Skeletal muscle satellite cell (primary cell): ENCODE data around the gene CPZ.
"Not testable (repeated sequence)": the region's sequence is repeated elsewhere in the genome, so short reads cannot be mapped to it uniquely, and the experiment has no call there.

Experiments
- H3K27me3 ChIP-seq: 2 replicates; pipeline ENCODE4 v1.7.0; 2013; ENCODE audit warnings: low read length; ENCODE audit not compliant: control insufficient read depth, insufficient read depth
- H3K36me3 ChIP-seq: 2 replicates; pipeline ENCODE4 v1.7.0; 2013; ENCODE audit warnings: mild to moderate bottlenecking, control low read depth, low read length; ENCODE audit not compliant: insufficient read depth
- H3K4me1 ChIP-seq: 2 replicates; pipeline ENCODE4 v1.7.0; 2013; ENCODE audit warnings: low read length; ENCODE audit not compliant: control insufficient read depth, insufficient read depth
- H3K4me2 ChIP-seq: 2 replicates; pipeline ENCODE4 v1.7.0; 2013; ENCODE audit warnings: mild to moderate bottlenecking, low read length
- H3K4me3 ChIP-seq: 2 replicates; pipeline ENCODE4 v1.7.0; 2013; ENCODE audit warnings: low read length
- H3K9ac ChIP-seq: 2 replicates; pipeline ENCODE4 v1.7.0; 2013; ENCODE audit warnings: mild to moderate bottlenecking, low read depth, low read length, moderate library complexity
- H3K9me3 ChIP-seq: replicated peaks from 2 replicates; pipeline ENCODE4 v1.7.0; 2013; ENCODE audit warnings: mild to moderate bottlenecking, control low read depth, low read length

The CPZ gene

DNA sequence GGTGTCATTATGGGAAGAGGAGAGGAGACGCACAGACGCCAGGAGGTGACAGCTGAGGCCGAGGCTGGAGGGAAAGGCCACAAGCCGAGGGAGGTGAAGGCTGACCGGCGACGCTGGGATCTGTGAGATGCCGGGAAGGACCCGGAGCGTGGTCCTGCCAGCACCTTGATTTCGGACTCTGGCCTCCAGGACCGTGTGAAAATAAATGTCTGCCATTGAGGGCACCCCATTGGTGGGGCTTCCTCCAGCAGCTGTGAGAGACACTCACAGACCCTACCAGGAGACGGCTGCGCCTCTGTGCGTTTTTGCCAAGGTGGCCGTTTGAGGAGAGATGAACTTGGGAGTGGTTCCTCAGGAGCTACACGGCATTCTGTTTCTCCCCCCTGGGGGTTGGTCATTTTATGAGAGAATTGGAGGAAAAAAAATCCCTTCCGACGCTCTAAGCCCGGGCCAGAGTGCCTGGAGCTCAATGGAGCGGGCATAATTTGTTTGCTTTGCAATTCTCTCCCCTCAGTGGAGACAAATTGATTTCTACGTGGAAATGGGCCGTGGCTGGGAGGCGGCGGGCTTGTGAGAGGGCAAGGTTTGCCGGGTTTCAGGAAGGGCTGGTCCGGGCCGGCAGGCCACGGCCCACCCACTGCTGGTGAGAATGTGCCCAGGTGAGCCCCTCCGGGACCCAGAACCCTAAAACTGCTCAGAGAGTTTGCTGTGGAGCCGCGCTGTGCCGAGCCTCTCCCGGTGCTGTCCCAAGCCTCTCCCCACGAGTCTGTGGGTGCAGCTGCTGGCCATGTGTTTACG lies 53.9 kb downstream of the CPZ start:
- peaks cover 16% of the 10 kb centered on the region for H3K27me3 ChIP-seq
- no peak overlapping the region for H3K4me3 ChIP-seq
- H3K9me3 ChIP-seq = no peaks in the 10 kb centered on the region
- no peak overlapping the region for H3K9ac ChIP-seq
- no peaks in the 10 kb centered on the region for H3K36me3 ChIP-seq
- H3K4me1 ChIP-seq = no peaks in the 10 kb centered on the region
- H3K4me2 ChIP-seq = no peak overlapping the region

- Histone ChIP-seq H3K4me1 (no peaks in the 10 kb centered on the region), H3K27me3 (peaks cover 16% of the 10 kb centered on the region), H3K4me3 (no peak overlapping the region), H3K36me3 (no peaks in the 10 kb centered on the region), H3K4me2 (no peak overlapping the region), H3K9ac (no peak overlapping the region), H3K9me3 (no peaks in the 10 kb centered on the region)
Observed at GRCh38 chr4:8647094-8647570, 54.6 kb downstream of the CPZ start.

DNA sequence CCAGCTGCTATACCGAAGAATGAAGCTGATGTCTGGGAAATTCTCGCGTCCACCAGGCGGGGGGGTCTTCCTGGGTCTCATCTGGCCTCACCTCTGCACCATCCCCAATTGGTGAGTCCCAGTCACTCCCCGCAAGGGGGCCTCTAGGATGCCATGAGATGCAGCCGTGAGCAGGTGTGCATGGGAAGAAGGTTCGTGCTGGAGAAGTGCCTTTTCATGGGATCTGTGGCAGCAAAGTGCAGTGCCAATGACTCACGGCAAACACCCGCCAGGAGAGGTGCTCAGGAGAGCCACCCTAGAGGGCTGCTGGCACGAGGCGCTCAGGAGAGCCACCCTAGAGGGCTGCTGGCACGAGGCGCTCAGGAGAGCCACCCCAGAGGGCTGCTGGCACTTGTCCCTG lies 55.1 kb downstream of the CPZ start:
- no peak overlapping the region for H3K4me2 ChIP-seq
- H3K36me3 ChIP-seq = no peaks in the 10 kb centered on the region
- no peaks in the 10 kb centered on the region for H3K4me1 ChIP-seq
- no peak overlapping the region for H3K9ac ChIP-seq
- no peaks in the 10 kb centered on the region for H3K9me3 ChIP-seq
- H3K27me3 ChIP-seq = peaks cover 16% of the 10 kb centered on the region
- H3K4me3 ChIP-seq = no peak overlapping the region

DNA sequence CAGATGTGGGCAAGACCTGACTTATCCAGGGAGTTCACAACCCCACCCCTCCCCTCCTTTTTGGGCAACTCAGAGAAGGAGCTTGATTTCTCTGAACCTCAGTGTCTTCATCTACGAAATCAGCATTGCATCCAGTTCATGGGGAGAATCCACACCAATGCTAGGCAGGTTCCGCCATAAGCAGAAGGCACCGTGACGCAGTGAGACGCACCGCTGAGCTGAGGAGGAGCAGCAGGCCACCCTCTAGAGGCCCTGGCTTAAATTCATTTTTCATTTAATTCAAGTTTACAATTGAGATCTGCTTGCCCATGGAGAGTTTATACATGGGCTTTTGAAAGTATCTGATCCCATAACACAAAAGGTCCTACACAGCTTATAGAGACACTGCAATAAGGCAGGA lies 55.7 kb downstream of the CPZ start:
- Histone ChIP-seq H3K4me1 (no peaks in the 10 kb centered on the region), H3K9ac (no peak overlapping the region), H3K36me3 (no peaks in the 10 kb centered on the region), H3K4me3 (no peak overlapping the region), H3K9me3 (no peaks in the 10 kb centered on the region), H3K27me3 (peaks cover 16% of the 10 kb centered on the region), H3K4me2 (no peak overlapping the region)

DNA sequence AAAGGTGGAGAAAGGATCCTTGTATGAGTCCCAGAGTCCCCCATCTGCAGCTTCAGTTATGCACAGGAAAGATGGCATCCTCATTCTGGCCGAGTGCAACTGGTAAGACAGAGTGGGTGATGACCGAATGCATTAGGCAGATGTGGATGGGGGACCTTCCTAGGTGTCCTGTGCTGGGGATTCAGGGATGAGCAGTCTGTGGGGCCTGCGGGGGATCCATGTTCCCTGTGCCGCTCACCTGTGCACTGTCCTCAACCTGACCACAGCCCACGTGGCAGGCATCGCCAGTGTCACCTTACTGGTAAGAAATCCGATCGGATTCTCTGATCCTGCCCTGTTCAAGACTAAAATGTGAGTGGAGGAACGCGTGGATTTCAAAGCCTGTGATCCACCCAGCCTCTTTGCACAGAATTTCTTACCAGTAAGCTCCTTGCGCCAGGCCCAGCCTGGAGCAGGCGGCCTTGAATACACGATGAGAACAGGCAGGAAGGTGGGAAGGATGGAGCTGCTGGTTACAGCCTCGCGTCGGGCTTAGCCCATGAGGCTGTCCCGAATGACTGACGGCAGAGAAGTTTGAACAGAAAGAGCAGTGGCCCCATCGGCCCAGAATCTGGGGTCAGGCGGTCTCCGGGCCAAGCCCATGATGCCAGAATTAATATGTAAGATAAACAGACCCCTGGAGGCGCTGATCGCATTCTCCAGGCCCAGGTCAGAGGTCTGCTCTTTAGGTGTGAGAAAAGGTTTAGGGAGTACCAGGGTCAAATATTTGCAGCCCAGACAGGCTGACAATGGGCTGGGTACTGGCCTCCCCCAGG lies 56.5 kb downstream of the CPZ start:
- Histone ChIP-seq H3K9ac (no peak overlapping the region), H3K4me2 (no peak overlapping the region), H3K4me3 (no peak overlapping the region), H3K27me3 (peaks cover 16% of the 10 kb centered on the region), H3K9me3 (no peaks in the 10 kb centered on the region), H3K4me1 (no peaks in the 10 kb centered on the region), H3K36me3 (no peaks in the 10 kb centered on the region)

DNA sequence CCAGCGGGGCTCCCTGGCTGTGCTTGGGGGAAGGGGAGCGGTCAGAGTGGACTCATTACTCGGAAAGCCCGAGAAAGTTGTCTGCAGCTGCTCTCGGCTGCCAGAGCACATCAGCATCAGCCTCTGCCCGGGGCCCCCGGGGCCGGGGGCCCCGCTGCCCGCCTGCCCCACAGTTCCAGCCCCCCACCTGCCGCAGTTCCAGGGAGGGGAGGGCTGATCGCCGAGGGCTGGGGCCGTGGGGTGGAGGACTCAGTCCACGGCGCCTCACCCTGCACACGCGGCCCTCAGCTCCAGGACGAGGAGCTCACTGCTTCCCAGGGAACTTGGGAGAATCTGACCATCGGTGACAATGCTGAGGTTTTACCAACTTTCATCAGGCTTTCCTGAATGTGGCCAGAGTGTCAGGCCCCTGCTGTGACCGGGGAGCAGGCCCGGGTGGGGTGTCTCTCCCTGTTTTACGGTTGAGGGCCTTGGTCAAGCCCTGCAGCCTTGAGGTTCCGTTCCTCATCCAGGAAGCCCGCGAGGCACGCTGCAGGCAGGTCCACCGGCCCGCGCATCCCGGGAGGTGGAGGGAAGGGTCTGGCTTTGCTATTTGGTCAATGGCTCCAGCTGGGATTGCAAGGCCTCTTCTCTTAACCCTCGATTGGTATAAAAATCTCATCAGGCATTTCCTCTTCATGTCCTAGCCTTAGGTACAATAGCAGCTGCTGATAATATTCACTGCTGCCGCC lies 57.2 kb downstream of the CPZ start:
- H3K9me3 ChIP-seq = no peaks in the 10 kb centered on the region
- no peak overlapping the region for H3K4me2 ChIP-seq
- H3K36me3 ChIP-seq = no peaks in the 10 kb centered on the region
- no peak overlapping the region for H3K4me3 ChIP-seq
- no peak overlapping the region for H3K9ac ChIP-seq
- H3K27me3 ChIP-seq = peaks cover 16% of the 10 kb centered on the region
- H3K4me1 ChIP-seq = no peaks in the 10 kb centered on the region

DNA sequence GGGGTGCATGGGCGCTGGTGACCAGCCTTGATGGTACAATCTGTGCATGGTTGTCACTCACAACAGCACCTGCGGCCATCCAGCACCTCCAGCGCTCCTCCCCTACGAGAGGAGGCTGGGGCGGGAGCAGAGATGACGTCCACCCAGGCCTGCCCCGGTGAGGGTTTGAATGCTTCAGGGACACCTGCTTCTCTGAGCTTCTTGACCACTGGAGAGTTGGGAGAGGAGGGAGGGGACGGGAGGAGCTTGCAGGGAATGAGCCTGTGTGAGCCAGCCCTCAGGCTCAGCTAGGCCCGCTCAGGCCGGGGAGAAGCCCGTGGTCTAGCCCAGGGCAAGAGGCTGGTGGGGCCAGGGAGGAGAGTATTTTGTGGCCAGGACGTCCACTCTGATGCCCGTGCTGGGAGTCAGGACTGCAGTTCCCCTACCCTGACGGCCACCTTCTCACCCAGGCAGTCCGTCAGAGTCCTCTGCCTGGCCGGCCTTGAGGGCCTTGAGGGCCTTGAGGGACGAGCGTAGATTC lies 59.2 kb downstream of the CPZ start:
- Histone ChIP-seq H3K4me1 (no peaks in the 10 kb centered on the region), H3K4me2 (no peak overlapping the region), H3K36me3 (no peaks in the 10 kb centered on the region), H3K27me3 (peaks cover 16% of the 10 kb centered on the region), H3K9me3 (no peaks in the 10 kb centered on the region), H3K4me3 (no peak overlapping the region), H3K9ac (no peak overlapping the region)

DNA sequence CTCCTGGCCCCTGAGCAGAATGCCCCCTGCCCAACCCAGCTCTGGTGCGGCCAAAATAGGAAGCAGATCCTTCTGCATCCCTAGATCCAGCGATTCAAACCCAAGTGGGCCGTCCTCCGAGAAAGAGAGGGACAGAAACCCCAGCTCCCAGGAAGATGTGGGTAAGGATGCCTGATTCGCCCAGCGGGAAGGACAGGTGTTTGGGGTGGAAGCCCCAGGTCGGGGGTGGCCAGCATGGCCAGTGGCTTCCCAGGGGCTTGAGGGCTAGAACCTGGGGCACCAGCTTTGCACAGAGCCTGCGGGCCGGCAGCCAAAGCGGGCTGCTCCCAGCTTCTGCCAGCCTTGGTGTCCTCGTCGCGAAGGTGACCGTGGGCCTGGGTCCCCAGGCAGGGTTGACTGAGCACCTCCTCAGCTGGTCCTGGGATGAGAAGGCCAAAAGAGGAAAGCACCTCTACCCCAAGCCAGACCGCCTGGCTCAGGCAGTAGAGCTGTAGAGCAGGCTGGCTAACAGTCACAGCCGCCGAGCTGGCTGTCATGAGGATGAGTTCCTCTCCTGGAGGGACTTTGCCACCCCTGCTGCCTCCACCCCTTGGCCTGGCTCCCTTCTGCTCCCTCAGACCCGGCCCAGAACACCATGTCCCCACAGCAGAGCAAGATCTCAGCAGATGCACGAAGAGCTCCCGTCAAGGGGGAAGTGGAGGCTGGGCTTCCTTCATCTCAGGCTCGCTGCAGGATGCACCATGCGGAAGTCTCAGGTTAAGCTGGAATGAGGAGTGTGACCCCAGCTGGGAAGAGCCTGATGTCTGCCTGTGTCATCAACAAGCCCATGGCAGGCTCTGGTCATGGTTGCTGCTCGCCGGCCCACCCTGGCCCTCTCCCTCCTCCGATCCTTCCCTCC lies 59.9 kb downstream of the CPZ start:
- Histone ChIP-seq H3K36me3 (no peaks in the 10 kb centered on the region), H3K4me3 (no peak overlapping the region), H3K27me3 (peaks cover 16% of the 10 kb centered on the region), H3K9me3 (no peaks in the 10 kb centered on the region), H3K4me2 (no peak overlapping the region), H3K9ac (no peak overlapping the region), H3K4me1 (no peaks in the 10 kb centered on the region)

- H3K9ac ChIP-seq = no peak overlapping the region
- no peaks in the 10 kb centered on the region for H3K9me3 ChIP-seq
- H3K27me3 ChIP-seq = peaks cover 12% of the 10 kb centered on the region
- H3K4me3 ChIP-seq = no peak overlapping the region
- no peak overlapping the region for H3K4me2 ChIP-seq
- no peaks in the 10 kb centered on the region for H3K36me3 ChIP-seq
- no peaks in the 10 kb centered on the region for H3K4me1 ChIP-seq
Observed at GRCh38 chr4:8653326-8654000, 60.9 kb downstream of the CPZ start.

GRCh38 chr4:8654139-8654538 lies 61.6 kb downstream of the CPZ start:
- H3K36me3 ChIP-seq, H3K9me3 ChIP-seq, H3K27me3 ChIP-seq, H3K4me3 ChIP-seq, H3K4me1 ChIP-seq, H3K9ac ChIP-seq, H3K4me2 ChIP-seq: not testable (repeated sequence)
